Stimulated activated naive CD4-positive, alpha-beta T cell (primary cell): ENCODE data around the gene ILDR1.

Experiments used
- DNase-seq, 6 experiments: peaks; one replicate each; lab custom pipeline; 2025; lab: John Stamatoyannopoulos, UW

Gene ILDR1

GRCh38 chr3:121994551-121994950 lies 27.5 kb downstream of the ILDR1 start:
- DNase-seq: no peak

GRCh38 chr3:121992601-121993560 lies 29.2 kb downstream of the ILDR1 start:
- no peak for DNase-seq

- DNase-seq: no peak
Observed at GRCh38 chr3:121989943-121990342, 32.1 kb downstream of the ILDR1 start.

GRCh38 chr3:121988146-121988545 lies 33.9 kb downstream of the ILDR1 start:
- no peak for DNase-seq

- DNase-seq: no peak
Observed at GRCh38 chr3:121985846-121986245, 36.2 kb downstream of the ILDR1 start.

GRCh38 chr3:121981473-121981872 lies 40.6 kb downstream of the ILDR1 start:
- no peak for DNase-seq

- no peak for DNase-seq
Observed at GRCh38 chr3:121980450-121980796, 41.6 kb downstream of the ILDR1 start.

GRCh38 chr3:121979734-121980449 lies 42.2 kb downstream of the ILDR1 start:
- DNase-seq: no peak

- DNase-seq: no peak
Observed at GRCh38 chr3:121979246-121979645, 42.8 kb downstream of the ILDR1 start.

- no peak for DNase-seq
Observed at GRCh38 chr3:121976727-121977126, 45.3 kb downstream of the ILDR1 start.

GRCh38 chr3:121975702-121976302 lies 46.2 kb downstream of the ILDR1 start:
- DNase-seq: no peak

- no peak for DNase-seq
Observed at GRCh38 chr3:121974601-121975111, 47.4 kb downstream of the ILDR1 start.

GRCh38 chr3:121970047-121970446 lies 52.0 kb downstream of the ILDR1 start:
- DNase-seq: no peak

- DNase-seq: no peak
Observed at GRCh38 chr3:121969631-121970030, 52.4 kb downstream of the ILDR1 start.

GRCh38 chr3:121963608-121964007 lies 58.4 kb downstream of the ILDR1 start:
- DNase-seq: no peak

GRCh38 chr3:121962443-121962842 lies 59.6 kb downstream of the ILDR1 start:
- no peak for DNase-seq

- no peak for DNase-seq
Observed at GRCh38 chr3:121961283-121961682, 60.8 kb downstream of the ILDR1 start.

GRCh38 chr3:121958801-121959200 lies 63.2 kb downstream of the ILDR1 start:
- no peak for DNase-seq

- DNase-seq: no peak
Observed at GRCh38 chr3:121957674-121958415, 64.2 kb downstream of the ILDR1 start.

- no peak for DNase-seq
Observed at GRCh38 chr3:121956363-121956762, 65.7 kb downstream of the ILDR1 start.

- DNase-seq: no peak
Observed at GRCh38 chr3:121951291-121951919, 70.6 kb downstream of the ILDR1 start.
